GM10266 (cell line): ENCODE measurements around the gene ITGA1.

Source experiments
- DNase-seq: peaks from one replicate; pipeline ENCODE4 v3.0.0; 2012; ENCODE audit errors: extremely low spot score
- CTCF ChIP-seq: IDR thresholded peaks from 2 replicates; pipeline ENCODE4 v1.5.1; 2012; ENCODE audit warnings: mild to moderate bottlenecking, low read depth; ENCODE audit not compliant: control insufficient read depth, insufficient read depth; ENCODE audit errors: missing control alignments

ITGA1 gene

GRCh38 chr5:52838326-52839015, 50.8 kb downstream of the ITGA1 start:
- no peak for DNase-seq
- no peak for TF ChIP-seq CTCF

- no peak for TF ChIP-seq CTCF
- DNase-seq: no peak
These were observed 51.6 kb downstream of the ITGA1 start for GRCh38 chr5:52839285-52839684.

GRCh38 chr5:52840277-52841050, 52.7 kb downstream of the ITGA1 start:
- no peak for DNase-seq
- TF ChIP-seq CTCF: no peak

GRCh38 chr5:52841114-52841513, 53.4 kb downstream of the ITGA1 start:
- DNase-seq: no peak
- no peak for TF ChIP-seq CTCF

GRCh38 chr5:52842111-52842510, 54.4 kb downstream of the ITGA1 start:
- no peak for DNase-seq
- no peak for TF ChIP-seq CTCF

- no peak for DNase-seq
- no peak for TF ChIP-seq CTCF
These were observed 57.2 kb downstream of the ITGA1 start for GRCh38 chr5:52844885-52845284.
